A172 (cell line): ENCODE measurements around the gene C1orf21. TPM values are rescaled to one million over a fixed set of nuclear protein-coding genes. Genes with fewer than 3 reads are reported as not detected.

Experiments
- DNase-seq: peaks from one replicate; pipeline ENCODE4 v3.0.0-alpha.2; 2015; ENCODE audit warnings: low spot score
- total RNA-seq: library from RNA; depleted of rRNA; stranded (reverse); fragments of >200 nt; shearing (Covaris generic); gene quantifications from 2 replicates; pipeline ENCODE4 v1.2.3, GENCODE V29; 2014

C1orf21 gene
- total RNA-seq, 1 experiment from 2014 or later, result 26.1 TPM

GRCh38 chr1:184485751-184486723 lies 99.2 kb downstream of the C1orf21 start:
- no peak for DNase-seq

- DNase-seq, result no peak
These were observed 100.1 kb downstream of the C1orf21 start for GRCh38 chr1:184486761-184487445.

- DNase-seq, result no peak
These were observed 100.8 kb downstream of the C1orf21 start for GRCh38 chr1:184487531-184488193.

GRCh38 chr1:184489908-184490307 lies 103.1 kb downstream of the C1orf21 start:
- no peak for DNase-seq

GRCh38 chr1:184492536-184492935 lies 105.7 kb downstream of the C1orf21 start:
- no peak for DNase-seq

- no peak for DNase-seq
These were observed 107.2 kb downstream of the C1orf21 start for GRCh38 chr1:184493987-184494388.

GRCh38 chr1:184494929-184495328 lies 108.1 kb downstream of the C1orf21 start:
- DNase-seq, result no peak

- no peak for DNase-seq
These were observed 111.3 kb downstream of the C1orf21 start for GRCh38 chr1:184497959-184498723.

- DNase-seq, result no peak
These were observed 112.8 kb downstream of the C1orf21 start for GRCh38 chr1:184499616-184500015.

GRCh38 chr1:184502161-184502560 lies 115.3 kb downstream of the C1orf21 start:
- no peak for DNase-seq

GRCh38 chr1:184503221-184503749 lies 116.5 kb downstream of the C1orf21 start:
- DNase-seq, result no peak

- no peak for DNase-seq
These were observed 117.5 kb downstream of the C1orf21 start for GRCh38 chr1:184504040-184504954.

- no peak for DNase-seq
These were observed 118.1 kb downstream of the C1orf21 start for GRCh38 chr1:184504955-184505338.

GRCh38 chr1:184506481-184506880 lies 119.7 kb downstream of the C1orf21 start:
- DNase-seq, result no peak

- no peak for DNase-seq
These were observed 120.3 kb downstream of the C1orf21 start for GRCh38 chr1:184507165-184507564.

- no peak for DNase-seq
These were observed 120.9 kb downstream of the C1orf21 start for GRCh38 chr1:184507604-184508280.

- DNase-seq, result no peak
These were observed 122.3 kb downstream of the C1orf21 start for GRCh38 chr1:184509105-184509504.

- DNase-seq, result no peak
These were observed 123.3 kb downstream of the C1orf21 start for GRCh38 chr1:184510110-184510509.

- DNase-seq, result no peak
These were observed 125.9 kb downstream of the C1orf21 start for GRCh38 chr1:184512724-184513123.

GRCh38 chr1:184513421-184513820 lies 126.6 kb downstream of the C1orf21 start:
- no peak for DNase-seq
